ENCODE data around the gene PLCH2. TPM values are rescaled to one million over a fixed set of nuclear protein-coding genes. Genes with fewer than 3 reads are reported as not detected.
"Not testable (repeated sequence)": the region's sequence is repeated elsewhere in the genome, so short reads cannot be mapped to it uniquely, and the experiment has no call there.

PLCH2 gene
- 0.08 and 0.14 TPM in 2 replicates for polyA plus RNA-seq (2014; cell fraction: cytosol; rRNA removed)
- 1.8 and 2.4 TPM in 2 replicates for polyA plus RNA-seq (2014; cell fraction: nucleus; rRNA removed)

DNA sequence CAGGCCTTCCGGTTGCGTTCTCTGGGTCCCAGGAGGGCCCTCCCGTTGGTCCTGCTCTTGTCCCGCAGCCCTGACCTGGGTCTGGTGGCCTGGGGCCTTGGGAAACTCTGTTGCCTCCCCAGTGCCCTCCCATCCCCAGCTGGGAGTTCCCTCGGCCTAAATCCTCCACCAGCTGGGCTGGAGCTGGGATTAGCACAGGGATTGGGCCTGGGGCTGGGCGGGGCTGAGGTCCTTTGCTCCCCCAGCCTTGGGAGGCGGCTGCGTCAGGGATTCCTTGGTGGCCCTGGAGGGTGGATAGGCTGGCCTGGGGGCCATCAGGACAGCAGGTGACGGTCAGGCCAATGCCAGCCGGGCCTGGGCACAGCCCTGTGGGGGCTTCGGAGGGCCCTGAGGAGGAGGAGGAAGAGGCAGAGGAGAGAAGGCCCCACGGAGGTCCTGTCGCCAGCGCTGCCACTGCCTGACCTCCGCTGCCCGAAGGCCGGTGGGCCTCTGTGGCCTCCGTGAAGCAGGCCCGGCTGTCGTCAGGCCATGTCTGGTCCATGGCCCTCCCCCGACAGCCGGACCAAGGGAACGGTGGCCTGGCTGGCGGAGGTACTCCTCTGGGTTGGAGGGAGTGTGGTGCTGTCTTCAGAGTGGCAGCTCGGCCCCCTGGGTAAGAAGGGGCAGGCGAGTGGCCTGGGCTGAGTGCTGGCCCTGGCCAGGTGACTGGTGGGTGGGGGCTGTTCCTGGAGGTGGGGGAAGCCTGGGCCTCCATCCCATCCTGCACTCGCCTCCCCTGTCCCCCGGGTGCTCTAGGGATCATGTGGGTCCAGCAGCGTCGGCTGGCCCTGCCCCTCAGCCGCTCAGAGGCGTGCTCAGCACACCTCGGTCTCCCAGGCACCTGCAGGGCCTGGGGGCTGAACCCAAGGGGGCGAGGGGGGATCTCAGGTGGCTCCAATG lies at the start of gene PLCH2:
PLCH2 (plus strand) TSS at position 229 of the 939 bp plus-strand sequence; CDS start at position 529, 300 bp downstream.
- DNase-seq (ENCODE audit: low spot score), result no peak

DNA sequence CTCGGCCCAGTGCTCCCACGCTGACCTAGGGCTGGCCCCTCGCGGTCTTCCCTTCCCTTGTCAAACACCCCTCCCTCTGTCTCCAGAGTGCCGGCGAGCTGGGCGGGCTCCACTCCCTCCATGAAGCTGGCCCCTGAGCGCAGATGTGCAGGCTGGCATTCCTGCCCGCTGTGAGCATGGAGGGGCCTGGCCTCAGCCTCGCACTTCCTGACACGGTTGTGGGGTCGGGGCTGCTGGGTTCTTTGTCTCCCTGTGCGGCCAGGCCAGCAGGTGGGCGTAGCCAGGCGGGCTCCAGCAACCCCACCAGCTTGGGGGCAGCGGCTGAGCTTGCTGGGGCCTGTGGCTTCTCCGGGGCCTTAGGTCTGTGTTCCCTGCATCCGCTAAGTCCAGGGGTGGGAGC lies 49.5 kb upstream of the PLCH2 start:
- no peak for DNase-seq (ENCODE audit: low spot score)

GRCh38 chr1:2427051-2427450 lies 49.0 kb upstream of the PLCH2 start:
- no peak for DNase-seq (ENCODE audit: low spot score)

GRCh38 chr1:2427976-2428375 lies 48.1 kb upstream of the PLCH2 start:
- DNase-seq (ENCODE audit: low spot score), result no peak

DNA sequence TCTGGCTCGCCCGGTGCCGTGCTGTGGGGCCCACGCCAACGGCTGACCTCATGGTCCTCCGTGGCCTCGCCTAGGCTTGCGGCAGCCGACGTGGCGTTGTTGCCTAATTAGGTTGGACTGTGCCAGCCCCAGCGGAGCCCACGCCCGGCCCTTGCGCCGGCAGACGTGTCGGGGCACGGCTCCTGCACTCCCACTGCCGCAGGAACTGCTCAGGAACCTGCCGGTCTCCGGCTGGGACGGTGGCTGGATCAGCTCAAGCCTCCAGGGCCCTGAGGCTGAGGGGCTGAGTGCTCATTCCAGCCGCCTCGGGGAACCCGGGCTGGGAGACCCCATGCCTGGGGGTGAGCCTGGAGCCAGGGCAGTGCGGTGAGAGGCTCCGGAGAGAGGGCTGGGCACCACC lies 47.6 kb upstream of the PLCH2 start:
- DNase-seq (ENCODE audit: low spot score), result no peak

DNA sequence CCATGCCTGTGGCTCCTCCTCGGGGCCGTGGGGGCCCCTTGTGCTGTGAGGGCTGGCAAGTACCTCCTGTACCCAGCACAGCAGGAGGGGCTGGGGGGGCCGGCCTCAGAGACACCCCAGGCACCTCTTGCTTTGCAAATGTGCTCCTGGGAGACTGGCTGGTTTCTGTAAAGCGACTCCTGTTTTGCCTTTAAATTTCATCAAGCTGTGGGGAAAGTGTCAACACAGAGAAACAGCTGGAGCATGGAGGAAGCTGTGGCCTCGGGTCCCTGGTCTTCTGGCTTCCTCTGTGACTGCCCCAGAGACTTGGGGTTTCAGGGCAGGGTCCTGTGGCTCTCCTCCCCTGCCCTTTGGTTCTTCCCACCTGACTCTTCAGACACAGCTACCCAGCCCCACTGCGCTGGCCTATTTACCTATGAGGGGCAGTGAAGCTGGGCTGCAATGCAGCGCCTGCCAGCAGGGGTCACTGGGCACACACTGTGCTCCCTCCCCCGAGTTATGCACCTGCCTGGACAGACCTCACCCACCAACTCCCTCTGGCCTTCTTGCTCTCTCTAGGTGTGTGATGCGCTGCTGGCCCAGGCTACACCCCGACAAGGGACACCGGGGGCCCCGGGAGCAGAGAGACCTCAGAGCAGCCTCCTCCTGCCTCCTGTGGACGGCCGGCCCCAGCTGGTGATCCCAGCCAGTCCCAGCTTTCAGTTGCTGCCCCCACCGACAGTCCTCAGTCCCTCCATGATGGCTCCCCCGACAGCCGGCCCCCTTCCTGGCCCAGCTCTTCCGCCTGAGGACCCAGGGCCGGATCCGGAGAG lies 46.1 kb upstream of the PLCH2 start:
- DNase-seq (ENCODE audit: low spot score), result no peak

DNA sequence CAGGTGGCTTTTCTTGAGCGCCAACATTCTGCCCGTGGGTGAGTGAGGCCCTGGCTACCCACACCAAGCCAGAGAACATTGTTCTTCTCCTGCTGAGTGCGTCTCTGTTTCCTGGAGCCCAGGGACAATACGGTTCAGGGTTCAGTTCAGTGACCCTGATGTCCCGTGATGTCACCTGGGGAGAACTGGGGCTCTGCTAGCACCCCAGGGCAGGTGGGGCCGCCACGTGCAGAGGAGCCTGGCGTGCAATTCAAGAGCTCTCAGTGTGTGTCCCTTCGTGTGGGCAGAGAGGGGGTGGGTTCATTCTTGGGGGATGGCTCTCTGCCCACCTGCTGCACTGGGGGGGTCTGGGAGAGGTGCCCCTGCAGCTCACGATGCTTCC lies 45.5 kb upstream of the PLCH2 start:
- no peak for DNase-seq (ENCODE audit: low spot score)

DNA sequence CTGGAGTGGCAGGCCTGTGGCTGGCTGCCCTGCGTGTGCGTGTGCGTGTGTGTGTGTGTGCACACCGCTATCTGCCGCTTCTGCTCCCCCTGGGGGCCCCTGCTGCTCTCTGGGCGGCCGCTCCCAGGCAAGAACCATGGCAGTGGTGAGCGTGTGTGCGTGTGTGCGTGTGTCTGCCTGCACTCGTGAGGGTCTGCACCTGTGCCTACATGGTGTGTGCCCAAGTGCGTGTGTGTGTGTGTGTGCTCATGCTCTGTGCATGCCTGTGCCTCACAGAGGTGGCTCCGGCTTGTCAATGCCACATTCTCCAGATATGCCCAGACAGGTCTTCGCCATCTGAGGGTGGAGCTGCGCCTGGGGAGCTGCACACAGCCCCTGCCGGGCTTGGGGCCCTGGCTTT lies 45.0 kb upstream of the PLCH2 start:
- DNase-seq (ENCODE audit: low spot score), result no peak

DNA sequence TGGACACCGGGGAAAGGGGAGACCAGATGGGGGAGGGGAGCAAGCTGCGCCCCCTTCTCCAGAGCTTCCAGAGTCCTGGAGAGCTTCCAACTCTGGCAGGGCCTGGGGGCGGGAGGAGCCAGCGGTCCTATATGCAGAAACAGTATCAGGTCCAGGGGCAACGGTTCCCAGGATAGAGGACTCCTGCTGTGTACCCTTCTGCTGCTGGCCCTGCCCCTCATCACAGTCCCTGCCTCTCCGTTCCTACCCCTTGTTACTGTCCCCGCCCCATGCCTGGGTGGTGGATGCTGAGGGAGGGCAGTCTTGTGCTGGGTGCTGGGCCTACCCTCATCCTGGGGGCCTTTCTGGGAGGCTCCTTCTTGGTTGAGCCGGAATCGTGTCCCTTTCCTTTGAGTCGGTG lies 44.6 kb upstream of the PLCH2 start:
- no peak for DNase-seq (ENCODE audit: low spot score)

GRCh38 chr1:2432441-2432844 lies 43.6 kb upstream of the PLCH2 start:
- no peak for DNase-seq (ENCODE audit: low spot score)

DNA sequence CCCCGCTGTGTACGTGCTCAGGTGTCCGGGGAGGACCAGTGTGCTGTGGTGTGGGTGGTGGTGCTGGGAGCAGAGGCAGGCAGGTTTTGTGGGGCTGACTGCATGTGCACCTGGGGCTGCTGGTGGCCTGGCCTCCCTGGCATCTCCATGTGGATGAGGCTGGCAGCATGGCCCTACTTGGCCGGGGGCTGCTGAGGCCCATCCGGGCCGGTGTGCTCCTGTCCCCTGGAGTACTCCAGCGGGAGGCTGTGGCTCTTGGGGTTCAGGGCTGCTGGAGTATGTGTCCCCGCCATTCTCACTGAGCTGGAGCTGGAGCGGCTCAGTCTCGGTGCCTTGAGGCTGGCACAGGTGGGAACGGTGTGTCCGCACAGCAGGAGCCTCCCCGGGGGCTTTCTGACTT lies 42.9 kb upstream of the PLCH2 start:
- DNase-seq (ENCODE audit: low spot score), result no peak

DNA sequence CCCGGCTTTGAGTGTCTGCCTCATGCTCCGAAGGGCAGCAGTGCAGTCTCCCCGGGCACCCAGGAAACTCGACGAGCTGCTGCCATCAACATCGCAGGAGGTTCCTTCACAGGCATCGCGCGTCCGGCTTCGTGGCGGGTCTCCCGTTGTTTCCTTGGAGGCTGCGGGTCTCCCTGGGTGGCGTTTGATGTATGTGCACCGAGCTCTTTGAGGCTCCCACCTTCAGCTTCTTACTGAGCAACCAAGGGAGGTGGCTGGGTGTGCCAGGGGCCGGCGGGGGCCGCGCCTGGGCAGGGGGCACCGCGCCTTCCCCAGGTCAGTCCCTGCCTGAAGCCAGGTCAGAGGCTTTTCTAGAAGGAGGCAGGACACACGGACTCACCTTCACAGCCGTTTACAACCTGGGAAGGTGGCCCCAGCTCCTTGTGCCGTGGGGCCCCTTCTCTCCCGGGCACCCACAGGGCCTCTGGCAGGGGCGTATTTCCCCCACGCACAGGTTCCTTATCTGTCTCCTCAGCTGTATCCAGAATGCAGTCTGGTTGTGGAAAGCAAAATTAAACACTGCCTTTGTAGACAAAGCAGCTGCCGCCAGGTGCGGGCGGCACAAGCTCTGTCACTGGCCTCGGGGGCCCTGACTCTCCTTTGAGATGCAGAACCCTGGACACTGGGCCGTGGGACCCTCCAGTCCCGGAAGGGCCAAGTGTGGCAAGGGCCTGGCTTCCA lies 42.0 kb upstream of the PLCH2 start:
- no peak for DNase-seq (ENCODE audit: low spot score)

GRCh38 chr1:2435091-2435490 lies 41.0 kb upstream of the PLCH2 start:
- no peak for DNase-seq (ENCODE audit: low spot score)

GRCh38 chr1:2435746-2436355 lies 40.2 kb upstream of the PLCH2 start:
- no peak for DNase-seq (ENCODE audit: low spot score)

- DNase-seq (ENCODE audit: low spot score), result no peak
These were observed 39.2 kb upstream of the PLCH2 start for GRCh38 chr1:2436876-2437275.

- DNase-seq (ENCODE audit: low spot score), result no peak
These were observed 38.5 kb upstream of the PLCH2 start for GRCh38 chr1:2437617-2438016.

GRCh38 chr1:2438038-2438437 lies 38.1 kb upstream of the PLCH2 start:
- no peak for DNase-seq (ENCODE audit: low spot score)

GRCh38 chr1:2438641-2439040 lies 37.4 kb upstream of the PLCH2 start:
- DNase-seq (ENCODE audit: low spot score), result no peak

DNA sequence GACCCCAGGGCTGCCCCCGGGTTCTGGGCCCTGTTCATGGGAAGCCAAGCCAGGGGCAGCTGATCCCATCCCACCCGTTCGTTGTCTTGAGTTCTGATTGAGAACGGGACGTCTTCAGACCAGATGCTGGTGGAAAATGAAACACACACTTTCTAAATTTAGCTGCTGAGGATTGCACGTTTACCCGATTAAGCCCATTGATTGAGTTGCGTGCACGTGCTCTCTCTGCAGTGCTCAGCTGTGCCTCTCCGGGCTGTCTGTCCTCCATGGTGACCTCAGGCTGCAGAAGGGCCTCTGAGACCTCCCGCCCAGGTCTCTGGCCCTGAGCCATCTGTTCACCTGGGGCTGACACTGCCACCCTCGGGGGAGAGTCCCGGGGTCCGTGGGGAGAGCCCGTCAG lies 36.7 kb upstream of the PLCH2 start:
- no peak for DNase-seq (ENCODE audit: low spot score)

GRCh38 chr1:2440346-2440745 lies 35.7 kb upstream of the PLCH2 start:
- not testable (repeated sequence) for DNase-seq (ENCODE audit: low spot score)

DNA sequence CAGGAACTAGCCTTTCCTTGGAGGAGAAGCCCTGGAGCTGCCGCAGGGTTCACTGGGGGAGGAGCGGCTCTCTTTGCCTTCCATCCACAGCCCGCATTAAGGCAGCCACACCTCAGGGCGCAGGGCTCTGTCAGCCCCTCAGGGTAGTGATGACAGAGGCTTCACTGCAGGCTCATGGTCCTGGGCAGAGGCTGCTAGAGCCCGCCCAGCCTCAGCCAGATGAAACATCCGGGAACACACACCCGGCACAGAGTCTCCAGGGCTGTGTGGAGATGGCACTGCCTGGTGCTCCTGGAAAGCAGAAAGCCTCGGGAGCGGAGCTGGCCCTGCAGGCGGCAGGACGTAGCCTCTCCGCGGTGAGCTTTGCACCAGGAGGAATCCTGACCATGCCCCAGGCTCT lies 34.3 kb upstream of the PLCH2 start:
- no peak for DNase-seq (ENCODE audit: low spot score)
